Gastroesophageal sphincter (tissue), 4 donors: ENCODE measurements around the gene MED29. TPM values are rescaled to one million over a fixed set of nuclear protein-coding genes. Genes with fewer than 3 reads are reported as not detected.

ENCODE experiments used
- ATAC-seq: fragments of 150-250 bp; one replicate; pipeline ENCODE4 v1.9.1; 2016; ENCODE audit warnings: mild to moderate bottlenecking, moderate library complexity
- H3K27ac ChIP-seq, 4 donors: fragments of 200-600 bp; sonication (generic) in 3 of 4; 1 replicate in 3 of 4; 2 replicates in 1 of 4; pipeline ENCODE4 v1.5.1; 2016 to 2019
- H3K27me3 ChIP-seq: fragments of 200-600 bp; sonication (generic); one replicate; pipeline ENCODE4 v1.5.1; 2019
- H3K36me3 ChIP-seq, 2 donors: fragments of 200-600 bp; sonication (generic); one replicate each; pipeline ENCODE4 v1.5.1; 2019; ENCODE audit warnings: control low read depth in 1 of 2
- H3K4me1 ChIP-seq, 3 donors: fragments of 200-600 bp; sonication (generic); 1 replicate in 2 of 3; 2 replicates in 1 of 3; pipeline ENCODE4 v1.5.1; 2016 to 2019; ENCODE audit warnings: control low read depth in 2 of 3
- H3K4me3 ChIP-seq, 2 donors: fragments of 200-600 bp; sonication (generic); one replicate each; pipeline ENCODE4 v1.5.1; 2019; ENCODE audit warnings: mild to moderate bottlenecking in 1 of 2, moderate library complexity in 1 of 2
- H3K9me3 ChIP-seq, 3 donors: fragments of 200-600 bp; sonication (generic); one replicate each; pipeline ENCODE4 v1.5.1; 2017 to 2019; ENCODE audit warnings: control low read depth in 2 of 3
- EP300 ChIP-seq: sonication (generic); formaldehyde crosslinking; IDR thresholded peaks from one replicate; pipeline ENCODE4 v1.6.1; 2017; ENCODE audit warnings: antibody characterized with exemption, mild to moderate bottlenecking
- POLR2A ChIP-seq, 2 donors: fragments of 450-650 bp; IDR thresholded peaks; one replicate each; pipeline ENCODE4 v1.6.1; 2017; ENCODE audit warnings: antibody characterized with exemption in 2 of 2, mild to moderate bottlenecking in 2 of 2, moderate library complexity in 1 of 2
- POLR2AphosphoS5 ChIP-seq: sonication (generic); formaldehyde crosslinking; IDR thresholded peaks from one replicate; pipeline ENCODE4 v1.6.1; 2017; ENCODE audit warnings: antibody characterized with exemption
- WGBS, 2 donors: methylation state at CpG; one replicate each; pipeline ENCODE4 v1.1.5; 2018; ENCODE audit warnings: low coverage in 1 of 2; 5-methylcytosine and 5-hydroxymethylcytosine counted together
- total RNA-seq, 4 donors: library from RNA; depleted of rRNA; stranded (reverse); fragments of >200 nt; gene quantifications; one replicate each; pipeline ENCODE4 v1.1.0, GENCODE V29; 2016
- TF ChIP-seq, protein P1 (sequence below), 4 experiments: fragments of 200-600 bp in 2 of 4; fragments of 450-650 bp in 2 of 4; sonication (generic) in 1 of 4; IDR thresholded peaks; one replicate each; pipeline ENCODE4 v1.5.1; 2017 to 2019; ENCODE audit warnings: antibody characterized with exemption in 4 of 4, mild to moderate bottlenecking in 2 of 4, moderate library complexity in 2 of 4

Gene MED29
- total RNA-seq, 4 donors from 2014 or later = 30.0 to 50.7 (median 36.4) TPM

DNA sequence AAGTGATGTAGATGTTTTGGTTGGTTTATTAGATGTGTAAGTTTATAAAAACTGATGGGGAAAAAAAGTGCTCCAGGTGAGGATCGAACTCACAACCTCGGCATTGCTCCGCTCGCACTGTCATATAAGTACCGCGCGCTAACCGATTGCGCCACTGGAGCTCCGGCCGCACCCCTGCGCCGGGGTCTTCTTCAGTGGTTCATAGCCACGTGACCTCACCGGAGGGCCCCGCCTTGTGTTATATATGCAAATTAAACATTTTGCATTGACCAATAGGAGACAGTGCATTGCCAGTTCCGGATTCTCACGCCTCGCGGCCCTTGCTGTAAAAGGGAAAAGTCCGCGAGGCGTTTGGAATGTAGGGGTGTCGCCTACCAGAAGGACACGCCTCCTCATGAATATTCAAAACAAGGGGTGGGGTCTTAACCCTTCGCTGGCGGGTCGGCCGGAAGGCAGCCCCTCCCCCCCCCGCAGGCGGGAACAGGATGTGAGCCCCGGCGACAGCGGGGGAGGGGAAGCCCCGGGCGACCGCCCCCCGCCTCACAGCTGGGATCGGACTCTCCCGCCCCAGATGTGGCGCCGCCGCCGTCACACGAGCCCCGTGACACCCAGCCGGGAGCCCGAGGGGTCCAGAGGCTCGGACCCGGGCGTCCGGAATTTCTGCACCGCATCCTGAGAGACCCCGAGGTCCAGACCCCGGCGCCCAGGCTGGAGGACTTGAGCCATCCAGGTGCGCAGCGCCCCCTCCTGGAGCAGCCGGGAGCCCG lies 21.1 kb downstream of the MED29 start, which contains the start of gene PLEKHG2:
Gene PLEKHG2 (plus strand): TSS at position 570 of the 767 bp plus-strand sequence. CDS start 1,418 bp downstream, outside the sequence.
- Histone ChIP-seq H3K4me1 (peaks cover 0 to 57% (median 24%) of the 10 kb centered on the region in 3 donors), H3K27ac (peak within 1 kb of the TSS; percentile 99 to 100 (median 99)), H3K36me3 (peaks cover 4 to 31% of the 10 kb centered on the region in 2 donors), H3K4me3 (peak within 1 kb of the TSS; percentile 85 to 90), H3K9me3 (no peaks in the 10 kb centered on the region), H3K27me3 (no peaks in the 10 kb centered on the region)
- 0% methylated on average over 15 to 16 of the region's 60 CpGs for WGBS, 2 donors
- peak; percentile 55 for ATAC-seq
- TF ChIP-seq, protein P1, sequence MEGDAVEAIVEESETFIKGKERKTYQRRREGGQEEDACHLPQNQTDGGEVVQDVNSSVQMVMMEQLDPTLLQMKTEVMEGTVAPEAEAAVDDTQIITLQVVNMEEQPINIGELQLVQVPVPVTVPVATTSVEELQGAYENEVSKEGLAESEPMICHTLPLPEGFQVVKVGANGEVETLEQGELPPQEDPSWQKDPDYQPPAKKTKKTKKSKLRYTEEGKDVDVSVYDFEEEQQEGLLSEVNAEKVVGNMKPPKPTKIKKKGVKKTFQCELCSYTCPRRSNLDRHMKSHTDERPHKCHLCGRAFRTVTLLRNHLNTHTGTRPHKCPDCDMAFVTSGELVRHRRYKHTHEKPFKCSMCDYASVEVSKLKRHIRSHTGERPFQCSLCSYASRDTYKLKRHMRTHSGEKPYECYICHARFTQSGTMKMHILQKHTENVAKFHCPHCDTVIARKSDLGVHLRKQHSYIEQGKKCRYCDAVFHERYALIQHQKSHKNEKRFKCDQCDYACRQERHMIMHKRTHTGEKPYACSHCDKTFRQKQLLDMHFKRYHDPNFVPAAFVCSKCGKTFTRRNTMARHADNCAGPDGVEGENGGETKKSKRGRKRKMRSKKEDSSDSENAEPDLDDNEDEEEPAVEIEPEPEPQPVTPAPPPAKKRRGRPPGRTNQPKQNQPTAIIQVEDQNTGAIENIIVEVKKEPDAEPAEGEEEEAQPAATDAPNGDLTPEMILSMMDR (IDR thresholded peaks at IDR 0.05) = peak in 3 of 4 experiments; percentile 89 to 94 (median 93)
- no peak for TF ChIP-seq EP300
- TF ChIP-seq POLR2AphosphoS5 = peak; percentile 93
- TF ChIP-seq POLR2A (IDR thresholded peaks at IDR 0.05) = peak; percentile 97 to 99

GRCh38 chr19:39412867-39413271 lies 21.7 kb downstream of the MED29 start:
- WGBS, 2 donors = 0% methylated on average over 2 to 18 of the region's 24 CpGs
- TF ChIP-seq, protein P1 (IDR thresholded peaks at IDR 0.05) = peak in 1 of 4 experiments; percentile 1
- no peak for TF ChIP-seq POLR2A (IDR thresholded peaks at IDR 0.05)

DNA sequence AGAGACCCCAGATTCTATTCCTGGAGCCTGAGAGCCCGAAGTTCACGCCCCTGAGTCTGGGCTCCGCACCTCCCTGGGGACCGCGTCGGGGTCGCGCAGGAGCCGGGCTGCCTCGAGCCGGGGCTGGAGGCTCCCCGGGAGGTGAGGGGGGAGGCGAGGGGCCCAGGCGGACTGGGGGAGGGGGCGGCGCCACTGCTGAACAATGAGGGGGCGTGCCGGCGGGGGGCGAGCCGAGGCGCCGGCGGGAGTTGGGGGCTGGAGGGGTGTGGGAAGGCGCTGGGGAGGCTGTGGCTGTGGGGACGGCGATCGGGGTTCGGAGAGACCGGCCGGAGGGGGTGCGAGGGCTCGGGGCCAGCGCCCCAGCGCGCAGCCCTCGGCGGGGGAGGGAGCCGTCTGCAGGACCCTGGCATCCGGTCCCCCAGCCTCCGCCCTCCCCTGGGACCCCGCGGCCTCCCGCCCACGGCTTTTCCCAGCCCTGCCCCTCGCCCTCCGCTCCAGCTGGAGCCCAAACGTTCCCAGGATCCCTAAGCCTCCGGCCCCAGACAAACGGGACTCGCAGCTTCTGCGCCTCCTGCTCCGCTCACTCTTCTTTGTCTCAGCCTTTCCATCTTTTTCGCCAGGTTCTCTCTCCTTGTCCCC lies 22.2 kb downstream of the MED29 start:
- H3K27me3 ChIP-seq = no peaks in the 10 kb centered on the region
- TF ChIP-seq EP300 = no peak
- TF ChIP-seq, protein P1 (IDR thresholded peaks at IDR 0.05) = no peak
- TF ChIP-seq POLR2A (IDR thresholded peaks at IDR 0.05) = no peak
- TF ChIP-seq POLR2AphosphoS5 = peak; percentile 51
- H3K4me3 ChIP-seq = peak overlapping the region; percentile 85 to 90
- WGBS, 2 donors = 0 to 1% methylated on average over 10 to 22 of the region's 54 CpGs
- peaks cover 0 to 64% (median 24%) of the 10 kb centered on the region in 3 donors for H3K4me1 ChIP-seq
- no peak for ATAC-seq
- H3K27ac ChIP-seq = peak overlapping the region; percentile 96 to 100 (median 99)
- no peaks in the 10 kb centered on the region for H3K9me3 ChIP-seq
- H3K36me3 ChIP-seq = peaks cover under 1 to 31% of the 10 kb centered on the region in 2 donors

More at GRCh38 chr19:39412867-39413271, 21.7 kb downstream of the MED29 start:
- peaks cover 0 to 63% (median 24%) of the 10 kb centered on the region in 3 donors for H3K4me1 ChIP-seq
- H3K27me3 ChIP-seq = no peaks in the 10 kb centered on the region
- peak overlapping the region; percentile 96 to 100 (median 99) for H3K27ac ChIP-seq
- H3K9me3 ChIP-seq = no peaks in the 10 kb centered on the region
- ATAC-seq = no peak
- peaks cover 4 to 31% of the 10 kb centered on the region in 2 donors for H3K36me3 ChIP-seq
- H3K4me3 ChIP-seq = peak overlapping the region; percentile 85 to 90

DNA sequence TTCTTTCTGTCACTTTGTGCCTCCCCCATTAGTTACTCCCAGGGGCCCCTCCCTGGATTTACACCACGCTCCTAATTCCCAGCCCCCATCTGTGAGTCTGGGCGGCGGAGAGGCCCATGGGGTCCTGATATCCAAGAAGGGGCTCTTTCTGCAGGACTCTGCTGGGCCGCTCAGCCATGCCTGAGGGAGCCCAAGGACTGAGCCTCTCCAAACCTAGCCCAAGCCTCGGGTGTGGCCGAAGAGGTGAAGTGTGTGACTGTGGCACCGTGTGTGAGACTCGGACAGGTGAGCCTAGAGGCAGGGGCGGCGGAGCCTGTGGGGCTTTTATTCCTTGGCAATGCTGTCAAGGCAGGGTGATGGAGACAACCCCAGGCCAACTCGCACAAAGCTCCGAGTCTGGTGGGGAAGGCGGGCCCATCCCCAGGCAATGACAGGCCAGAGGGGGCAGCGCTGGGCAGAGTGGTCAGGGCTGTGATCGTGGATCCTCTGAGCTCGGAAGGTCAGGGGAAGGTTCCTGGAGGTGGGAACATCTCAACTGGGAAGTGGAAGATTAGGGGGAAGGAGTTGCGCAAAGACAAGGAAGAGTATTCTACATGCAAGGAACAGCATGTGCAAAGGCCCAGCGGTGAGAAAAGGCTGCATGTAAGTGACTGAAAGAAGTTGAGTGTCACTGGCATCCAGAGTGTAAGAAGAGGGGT lies 22.9 kb downstream of the MED29 start:
- H3K9me3 ChIP-seq = no peaks in the 10 kb centered on the region
- ATAC-seq = no peak
- 67 to 86% methylated on average over 1 of the region's 18 CpGs for WGBS, 2 donors
- no peaks in the 10 kb centered on the region for H3K27me3 ChIP-seq
- H3K4me3 ChIP-seq = peak overlapping the region; percentile 85 to 90
- H3K4me1 ChIP-seq = peaks cover 0 to 64% (median 24%) of the 10 kb centered on the region in 3 donors
- peak overlapping the region; percentile 96 to 100 (median 99) for H3K27ac ChIP-seq
- TF ChIP-seq POLR2AphosphoS5 = no peak
- TF ChIP-seq EP300 = no peak
- TF ChIP-seq POLR2A (IDR thresholded peaks at IDR 0.05) = no peak
- H3K36me3 ChIP-seq = peaks cover 0 to 31% of the 10 kb centered on the region in 2 donors
